ENCODE data around the gene PTCD1.

Gene PTCD1

GRCh38 chr7:99422625-99423024 lies 16.0 kb downstream of the PTCD1 start:
- in situ Hi-C loops (cut with MboI; ENCODE audit: low sequenced_read_pairs, unreplicated experiment) = no loop called here
- no peak for TF ChIP-seq CTCF (IDR thresholded peaks at IDR 0.05; ENCODE audit: borderline replicate concordance, control extremely low read depth, extremely low read depth, insufficient read depth, missing control alignments)
- no peak for DNase-seq (ENCODE audit: low spot score)

GRCh38 chr7:99422186-99422585 lies 16.4 kb downstream of the PTCD1 start:
- TF ChIP-seq CTCF (IDR thresholded peaks at IDR 0.05; ENCODE audit: borderline replicate concordance, control extremely low read depth, extremely low read depth, insufficient read depth, missing control alignments) = no peak
- DNase-seq (ENCODE audit: low spot score) = no peak
- in situ Hi-C loops (cut with MboI; ENCODE audit: low sequenced_read_pairs, unreplicated experiment) = no loop called here

- no peak for TF ChIP-seq CTCF (IDR thresholded peaks at IDR 0.05; ENCODE audit: borderline replicate concordance, control extremely low read depth, extremely low read depth, insufficient read depth, missing control alignments)
- no peak for DNase-seq (ENCODE audit: low spot score)
- in situ Hi-C loops (cut with MboI; ENCODE audit: low sequenced_read_pairs, unreplicated experiment) = no loop called here
Measured at GRCh38 chr7:99420986-99421385, 17.6 kb downstream of the PTCD1 start.

GRCh38 chr7:99420213-99420612 lies 18.4 kb downstream of the PTCD1 start:
- no peak for DNase-seq (ENCODE audit: low spot score)
- TF ChIP-seq CTCF (IDR thresholded peaks at IDR 0.05; ENCODE audit: borderline replicate concordance, control extremely low read depth, extremely low read depth, insufficient read depth, missing control alignments) = no peak
- in situ Hi-C loops (cut with MboI; ENCODE audit: low sequenced_read_pairs, unreplicated experiment) = no loop called here

- no peak for TF ChIP-seq CTCF (IDR thresholded peaks at IDR 0.05; ENCODE audit: borderline replicate concordance, control extremely low read depth, extremely low read depth, insufficient read depth, missing control alignments)
- in situ Hi-C loops (cut with MboI; ENCODE audit: low sequenced_read_pairs, unreplicated experiment) = no loop called here
- no peak for DNase-seq (ENCODE audit: low spot score)
Measured at GRCh38 chr7:99419323-99420021, 19.1 kb downstream of the PTCD1 start.

- TF ChIP-seq CTCF (IDR thresholded peaks at IDR 0.05; ENCODE audit: borderline replicate concordance, control extremely low read depth, extremely low read depth, insufficient read depth, missing control alignments) = no peak
- no peak for DNase-seq (ENCODE audit: low spot score)
- in situ Hi-C loops (cut with MboI; ENCODE audit: low sequenced_read_pairs, unreplicated experiment) = no loop called here
Measured at GRCh38 chr7:99418260-99418659, 20.3 kb downstream of the PTCD1 start.

Data from GM13976 (cell line).